Choroid plexus epithelial cell (primary cell): Measurements from ENCODE around the gene ZNHIT2.

ENCODE experiments used
- DNase-seq: peaks from one replicate; pipeline ENCODE4 v3.0.0-alpha.2; 2010; ENCODE audit warnings: low read depth
- H3K4me3 ChIP-seq: 2 replicates; pipeline ENCODE4 v1.5.1; 2011; ENCODE audit warnings: low read depth, mild to moderate bottlenecking, control low read depth, low read length, moderate library complexity
- CTCF ChIP-seq: conservative IDR thresholded peaks from 2 replicates; pipeline ENCODE4 v1.5.1; 2011; ENCODE audit warnings: low read depth, mild to moderate bottlenecking, control low read depth, inconsistent platforms, low read length, moderate library complexity

Gene ZNHIT2

GRCh38 chr11:65078151-65078550, 39.4 kb downstream of the ZNHIT2 start:
- DNase-seq = peak; percentile 56
- TF ChIP-seq CTCF = peak; percentile 76
- H3K4me3 ChIP-seq = no peak overlapping the region

- no peak for TF ChIP-seq CTCF
- DNase-seq = peak; percentile 32
- H3K4me3 ChIP-seq = no peak overlapping the region
Measured at GRCh38 chr11:65077451-65077850, 40.0 kb downstream of the ZNHIT2 start.

- no peak for TF ChIP-seq CTCF
- no peak overlapping the region for H3K4me3 ChIP-seq
- no peak for DNase-seq
Measured at GRCh38 chr11:65072631-65072966, 44.9 kb downstream of the ZNHIT2 start.

GRCh38 chr11:65071907-65072630, 45.4 kb downstream of the ZNHIT2 start:
- no peak for DNase-seq
- no peak overlapping the region for H3K4me3 ChIP-seq
- no peak for TF ChIP-seq CTCF

- H3K4me3 ChIP-seq = no peak overlapping the region
- TF ChIP-seq CTCF = no peak
- peak; percentile 52 for DNase-seq
Measured at GRCh38 chr11:65069217-65069616, 48.3 kb downstream of the ZNHIT2 start.

- H3K4me3 ChIP-seq = no peak overlapping the region
- DNase-seq = no peak
- no peak for TF ChIP-seq CTCF
Measured at GRCh38 chr11:65067446-65067845, 50.1 kb downstream of the ZNHIT2 start.

GRCh38 chr11:65066805-65067291, 50.7 kb downstream of the ZNHIT2 start:
- H3K4me3 ChIP-seq = no peak overlapping the region

More at GRCh38 chr11:65066805-65067291, 50.7 kb downstream of the ZNHIT2 start:
- no peak for DNase-seq
- no peak for TF ChIP-seq CTCF
